HEK293 (cell line): ENCODE measurements around the gene CDC42EP3.

Experiments used
- CTCF ChIA-PET: fragments of 350-600 bp; formaldehyde crosslinking; extraction: SDS; loops from one replicate; lab custom pipeline; 2021; ENCODE audit warnings: antibody characterized with exemption; lab: Yijun Ruan, JAX
- POLR2A ChIA-PET: fragments of 300-600 bp; formaldehyde crosslinking; extraction: SDS; loops from one replicate; lab custom pipeline; 2020; ENCODE audit warnings: antibody characterized with exemption, inconsistent platforms; lab: Yijun Ruan, JAX
- H3K27ac ChIP-seq: fragments of 200-500 bp; sonication (Bioruptor generic); 2 replicates; pipeline ENCODE4 v1.5.1; 2014; ENCODE audit warnings: low read depth, low read length, control low read depth, inconsistent platforms; ENCODE audit errors: extremely low read depth
- H3K36me3 ChIP-seq, 2 experiments: fragments of 200-500 bp in 1 of 2; sonication (Bioruptor generic) in 1 of 2; 1 replicate in 1 of 2; 2 replicates in 1 of 2; pipeline ENCODE4 v1.5.1; 2014 to 2017; ENCODE audit warnings: inconsistent platforms in 2 of 2, low read length in 2 of 2; ENCODE audit not compliant: control insufficient read depth in 2 of 2, insufficient read depth in 1 of 2
- H3K4me1 ChIP-seq: fragments of 200-500 bp; sonication (Bioruptor generic); 2 replicates; pipeline ENCODE4 v1.5.1; 2014; ENCODE audit warnings: mild to moderate bottlenecking, low read length, inconsistent platforms; ENCODE audit not compliant: control insufficient read depth, insufficient read depth
- H3K4me3 ChIP-seq: 2 replicates; pipeline ENCODE4 v1.5.1; 2011; ENCODE audit warnings: low read depth, mild to moderate bottlenecking, control low read depth, low read length, moderate library complexity
- H3K9me3 ChIP-seq: fragments of 200-500 bp; sonication (Bioruptor generic); 2 replicates; pipeline ENCODE4 v1.5.1; 2014; ENCODE audit warnings: low read depth, low read length, inconsistent platforms; ENCODE audit not compliant: control insufficient read depth, insufficient read depth
- CTCF ChIP-seq: fragments of 450-650 bp; formaldehyde crosslinking; IDR thresholded peaks from 2 replicates; pipeline ENCODE4 v1.5.1; 2016; ENCODE audit warnings: missing biosample characterization, missing genetic modification characterization
- HOXC10 ChIP-seq: sonication (generic); formaldehyde crosslinking; IDR thresholded peaks from 2 replicates; pipeline ENCODE4 v1.8.1; 2023; ENCODE audit warnings: mild to moderate bottlenecking, missing genetic modification reagents
- KLF7 ChIP-seq: fragments of 450-650 bp; formaldehyde crosslinking; IDR thresholded peaks from 2 replicates; pipeline ENCODE4 v1.5.1; 2016; ENCODE audit warnings: missing biosample characterization, missing genetic modification characterization, borderline replicate concordance
- MYNN ChIP-seq: fragments of 450-650 bp; formaldehyde crosslinking; IDR thresholded peaks from 2 replicates; pipeline ENCODE4 v1.5.1; 2016; ENCODE audit warnings: missing biosample characterization, missing genetic modification characterization, borderline replicate concordance
- PRDM1 ChIP-seq: fragments of 450-650 bp; formaldehyde crosslinking; IDR thresholded peaks from 2 replicates; pipeline ENCODE4; 2016; ENCODE audit warnings: missing biosample characterization, missing genetic modification characterization
- SETDB1 ChIP-seq: IDR thresholded peaks from one replicate; pipeline ENCODE4 v1.6.1; 2017; ENCODE audit warnings: mild to moderate bottlenecking, low read length, moderate library complexity, mixed read lengths; ENCODE audit not compliant: insufficient read length
- SP7 ChIP-seq: fragments of 450-650 bp; formaldehyde crosslinking; IDR thresholded peaks from 2 replicates; pipeline ENCODE4 v1.5.1; 2016; ENCODE audit warnings: missing biosample characterization, missing genetic modification characterization
- ZBTB26 ChIP-seq: fragments of 450-650 bp; formaldehyde crosslinking; optimal IDR thresholded peaks from 2 replicates; pipeline ENCODE3; 2016; ENCODE audit warnings: missing biosample characterization, mild to moderate bottlenecking, missing genetic modification characterization
- ZIC2 ChIP-seq: fragments of 450-650 bp; formaldehyde crosslinking; IDR thresholded peaks from 2 replicates; pipeline ENCODE4 v1.5.1; 2016; ENCODE audit warnings: missing biosample characterization, missing genetic modification characterization
- ZNF133 ChIP-seq: fragments of 450-650 bp; formaldehyde crosslinking; IDR thresholded peaks from 2 replicates; pipeline ENCODE4 v1.5.1; 2016; ENCODE audit warnings: missing biosample characterization, missing genetic modification characterization
- ZNF184 ChIP-seq: fragments of 450-650 bp; IDR thresholded peaks from 2 replicates; pipeline ENCODE4 v1.5.1; 2018; ENCODE audit warnings: missing biosample characterization, mild to moderate bottlenecking, missing genetic modification characterization
- ZNF2 ChIP-seq: fragments of 450-650 bp; formaldehyde crosslinking; IDR thresholded peaks from 2 replicates; pipeline ENCODE4 v1.5.1; 2016; ENCODE audit warnings: missing biosample characterization, missing genetic modification characterization
- ZNF211 ChIP-seq: fragments of 450-650 bp; formaldehyde crosslinking; IDR thresholded peaks from 2 replicates; pipeline ENCODE4 v1.5.1; 2016; ENCODE audit warnings: low read depth, missing biosample characterization, missing genetic modification characterization
- ZNF223 ChIP-seq: fragments of 450-650 bp; formaldehyde crosslinking; IDR thresholded peaks from 2 replicates; pipeline ENCODE4 v1.5.1; 2016; ENCODE audit warnings: missing biosample characterization, missing genetic modification characterization
- ZNF274 ChIP-seq, 2 experiments: fragments of 200-500 bp in 1 of 2; fragments of 450-650 bp in 1 of 2; sonication (Bioruptor generic) in 1 of 2; formaldehyde crosslinking in 1 of 2; IDR thresholded peaks; 2 replicates each; pipeline versions ENCODE4 v1.5.1 to v1.6.1; 2014 to 2016; ENCODE audit warnings: borderline replicate concordance in 1 of 2, inconsistent platforms in 1 of 2, low read length in 1 of 2, missing biosample characterization in 1 of 2, missing genetic modification characterization in 1 of 2
- ZNF423 ChIP-seq: fragments of 450-650 bp; formaldehyde crosslinking; IDR thresholded peaks from 2 replicates; pipeline ENCODE4 v1.5.1; 2016; ENCODE audit warnings: missing biosample characterization, missing genetic modification characterization
- ZNF426 ChIP-seq: fragments of 450-650 bp; formaldehyde crosslinking; IDR thresholded peaks from 2 replicates; pipeline ENCODE4 v1.5.1; 2017; ENCODE audit warnings: missing biosample characterization, missing genetic modification characterization, mild to moderate bottlenecking, inconsistent platforms, moderate library complexity
- ZNF548 ChIP-seq: fragments of 450-650 bp; formaldehyde crosslinking; IDR thresholded peaks from 2 replicates; pipeline ENCODE4 v1.5.1; 2016; ENCODE audit warnings: missing biosample characterization, missing genetic modification characterization
- ZNF585B ChIP-seq: fragments of 450-650 bp; formaldehyde crosslinking; IDR thresholded peaks from 2 replicates; pipeline ENCODE4 v1.5.1; 2016; ENCODE audit warnings: missing biosample characterization, missing genetic modification characterization
- ZNF596 ChIP-seq: fragments of 450-650 bp; IDR thresholded peaks from 2 replicates; pipeline ENCODE4 v1.5.0; 2018; ENCODE audit warnings: missing biosample characterization, mild to moderate bottlenecking, missing genetic modification characterization, moderate library complexity
- ZNF639 ChIP-seq: fragments of 450-650 bp; formaldehyde crosslinking; IDR thresholded peaks from 2 replicates; pipeline ENCODE4 v1.5.1; 2016; ENCODE audit warnings: missing biosample characterization, missing genetic modification characterization
- ZNF645 ChIP-seq: fragments of 450-650 bp; formaldehyde crosslinking; IDR thresholded peaks from 2 replicates; pipeline ENCODE4; 2016; ENCODE audit warnings: missing biosample characterization, missing genetic modification characterization
- ZNF654 ChIP-seq: fragments of 450-650 bp; formaldehyde crosslinking; IDR thresholded peaks from 2 replicates; pipeline ENCODE4 v1.5.1; 2016; ENCODE audit warnings: low read depth, missing biosample characterization, missing genetic modification characterization
- ZNF747 ChIP-seq: fragments of 450-650 bp; formaldehyde crosslinking; IDR thresholded peaks from 2 replicates; pipeline ENCODE4 v1.5.1; 2016; ENCODE audit warnings: missing biosample characterization, missing genetic modification characterization
- ZNF777 ChIP-seq: fragments of 450-650 bp; formaldehyde crosslinking; IDR thresholded peaks from 2 replicates; pipeline ENCODE4 v1.5.1; 2017; ENCODE audit warnings: missing biosample characterization, missing genetic modification characterization, borderline replicate concordance
- ZNF792 ChIP-seq: fragments of 450-650 bp; formaldehyde crosslinking; IDR thresholded peaks from 2 replicates; pipeline ENCODE4 v1.5.1; 2016; ENCODE audit warnings: missing biosample characterization, missing genetic modification characterization
- ZNF837 ChIP-seq: fragments of 450-650 bp; formaldehyde crosslinking; IDR thresholded peaks from 2 replicates; pipeline ENCODE4 v1.5.1; 2016; ENCODE audit warnings: missing biosample characterization, missing genetic modification characterization
- ZXDB ChIP-seq: fragments of 450-650 bp; formaldehyde crosslinking; IDR thresholded peaks from 2 replicates; pipeline ENCODE4 v1.5.1; 2016; ENCODE audit warnings: missing biosample characterization, missing genetic modification characterization

Gene CDC42EP3

GRCh38 chr2:37649518-37649917, 21.9 kb downstream of the CDC42EP3 start:
- H3K27ac ChIP-seq = no peak overlapping the region
- H3K36me3 ChIP-seq = peaks cover 0 to 26% of the 10 kb centered on the region in 2 experiments; a peak in 1 of 3 replicates
- no peaks in the 10 kb centered on the region; the same call in 1 of the 2 replicates for H3K4me1 ChIP-seq
- no peak for TF ChIP-seq ZNF585B (tag by site-specific recombination)
- TF ChIP-seq ZNF837 (tag by site-specific recombination) = no peak
- no peak for TF ChIP-seq ZNF639 (tag by site-specific recombination)
- no peak for TF ChIP-seq ZNF184 (tag by site-specific recombination)
- TF ChIP-seq ZNF133 (tag by site-specific recombination) = no peak
- no peak for TF ChIP-seq ZNF792 (tag by site-specific recombination)
- no peak for TF ChIP-seq ZBTB26 (tag by site-specific recombination)
- no peak for TF ChIP-seq PRDM1 (tag by site-specific recombination)
- no peak for TF ChIP-seq ZNF211 (tag by site-specific recombination)
- no peak for TF ChIP-seq ZNF777 (tag by site-specific recombination)
- TF ChIP-seq ZNF548 (tag by site-specific recombination) = no peak
- TF ChIP-seq ZIC2 = no peak
- no peak for TF ChIP-seq ZNF223 (tag by site-specific recombination)
- TF ChIP-seq MYNN (tag by site-specific recombination) = no peak
- no peak for TF ChIP-seq ZXDB (tag by site-specific recombination)
- CTCF ChIA-PET = interaction anchor here (0.6 kb wide), 4 partner anchors 26 to 624 kb away, joined by 3 to 4 read pairs (median 4); no protein-coding TSS in a partner anchor
- no peaks in the 10 kb centered on the region for H3K9me3 ChIP-seq
- POLR2A ChIA-PET = interaction anchor here (0.5 kb wide), 1 partner anchor 712 kb away, joined by 4 read pairs; no protein-coding TSS in a partner anchor
- H3K4me3 ChIP-seq = no peak overlapping the region

GRCh38 chr2:37648331-37649011, 23.0 kb downstream of the CDC42EP3 start:
- Histone ChIP-seq H3K27ac (no peak overlapping the region), H3K4me3 (no peak overlapping the region), H3K36me3 (peaks cover 0 to 31% of the 10 kb centered on the region in 2 experiments; a peak in 1 of 3 replicates), H3K4me1 (0 out of 2 replicates have a peak, but pooled peaks cover 2% of the 10 kb centered on the region), H3K9me3 (no peaks in the 10 kb centered on the region)
- ChIA-PET POLR2A (no interaction called here), CTCF (interaction anchor here (0.5 to 1.4 kb wide), 3 partner anchors 184 to 956 kb away, joined by 3 to 4 read pairs (median 3); no protein-coding TSS in a partner anchor)
- no peak for TF ChIP-seq ZNF2
- TF ChIP-seq SETDB1 = no peak
- TF ChIP-seq SP7 (tag by site-specific recombination) = no peak
- no peak for TF ChIP-seq ZNF211 (tag by site-specific recombination)
- no peak for TF ChIP-seq HOXC10
- no peak for TF ChIP-seq ZNF426 (tag by site-specific recombination)
- no peak for TF ChIP-seq CTCF
- no peak for TF ChIP-seq ZNF423 (tag by site-specific recombination)
- no peak for TF ChIP-seq ZNF274 (IDR thresholded peaks at IDR 0.05; ENCODE audit: low read length)
- no peak for TF ChIP-seq ZNF274 (tag by site-specific recombination; IDR thresholded peaks at IDR 0.05; ENCODE audit: borderline replicate concordance)
- no peak for TF ChIP-seq ZNF645 (tag by site-specific recombination)
- TF ChIP-seq ZNF747 (tag by site-specific recombination) = no peak
- no peak for TF ChIP-seq ZNF654 (tag by site-specific recombination)
- no peak for TF ChIP-seq ZNF184 (tag by site-specific recombination)
- TF ChIP-seq ZNF596 (tag by site-specific recombination) = no peak
- TF ChIP-seq KLF7 = no peak
